CD4-positive, alpha-beta T cell (primary cell): ENCODE data around the gene PRSS22. TPM values are rescaled to one million over a fixed set of nuclear protein-coding genes. Genes with fewer than 3 reads are reported as not detected.

Experiments
- ATAC-seq: fragments of 200-7000 bp; cut with Tn5 transposase; one replicate; pipeline ENCODE4 v1.10.0; 2022; ENCODE audit warnings: mild to moderate bottlenecking; ENCODE audit not compliant: poor library complexity
- CTCF ChIA-PET: fragments of 350-600 bp; sonication (Branson Sonifier 250); formaldehyde crosslinking; loops from one replicate; lab custom pipeline; 2021; ENCODE audit warnings: antibody characterized with exemption, inconsistent platforms; lab: Charles Lee
- POLR2A ChIA-PET: fragments of 350-600 bp; sonication (Branson Sonifier 250); formaldehyde crosslinking; loops from one replicate; lab custom pipeline; 2021; ENCODE audit warnings: antibody characterized with exemption, inconsistent platforms; lab: Charles Lee
- DNase-seq, 14 experiments: peaks; one replicate each; pipeline ENCODE4 v3.0.0-alpha.2; 2013 to 2020; ENCODE audit warnings: mixed read lengths in 2 of 14
- H3K27ac ChIP-seq, 2 donors: one replicate each; pipeline versions ENCODE4 v1.5.1 to v1.7.0; 2013; ENCODE audit warnings: low read length in 2 of 2, low read depth in 1 of 2, mild to moderate bottlenecking in 1 of 2
- H3K27me3 ChIP-seq, 2 experiments: 1 replicate in 1 of 2; 2 replicates in 1 of 2; pipeline versions ENCODE4 v1.6.1 to v1.7.0; 2013; ENCODE audit warnings: low read length in 2 of 2, control low read depth in 1 of 2, mild to moderate bottlenecking in 1 of 2, moderate library complexity in 1 of 2; ENCODE audit not compliant: insufficient read depth in 2 of 2, control insufficient read depth in 1 of 2
- H3K36me3 ChIP-seq: one replicate; pipeline ENCODE4 v1.6.1; 2013; ENCODE audit warnings: low read length, control low read depth; ENCODE audit not compliant: insufficient read depth
- H3K4me1 ChIP-seq: one replicate; pipeline ENCODE4 v1.6.1; 2013; ENCODE audit warnings: low read length, control low read depth; ENCODE audit not compliant: insufficient read depth
- H3K4me3 ChIP-seq: one replicate; pipeline ENCODE4 v1.5.1; 2013; ENCODE audit warnings: mild to moderate bottlenecking, low read length, moderate library complexity
- H3K9me3 ChIP-seq, 2 experiments: 1 replicate in 1 of 2; 2 replicates in 1 of 2; pipeline versions ENCODE4 v1.6.1 to v1.7.0; 2013; ENCODE audit warnings: low read length in 2 of 2, mild to moderate bottlenecking in 2 of 2, control low read depth in 1 of 2, moderate library complexity in 1 of 2; ENCODE audit not compliant: control insufficient read depth in 1 of 2, insufficient read depth in 1 of 2
- H3K27ac Mint-ChIP-seq: one replicate; pipeline ENCODE4 v1.8.0; 2020; ENCODE audit warnings: mixed read lengths
- H3K27me3 Mint-ChIP-seq: one replicate; pipeline ENCODE4 v1.8.0; 2021; ENCODE audit warnings: mixed read lengths
- H3K36me3 Mint-ChIP-seq: one replicate; pipeline ENCODE4 v1.8.0; 2021; ENCODE audit warnings: low read depth, mixed read lengths
- H3K4me1 Mint-ChIP-seq: one replicate; pipeline ENCODE4 v1.8.0; 2021; ENCODE audit warnings: low read depth, mixed read lengths
- H3K4me3 Mint-ChIP-seq: one replicate; pipeline ENCODE4 v1.8.0; 2020; ENCODE audit warnings: mild to moderate bottlenecking, mixed read lengths
- H3K9me3 Mint-ChIP-seq: one replicate; pipeline ENCODE4 v1.8.0; 2020; ENCODE audit warnings: mixed read lengths
- intact Hi-C, 2 experiments: fragments of 100-400 bp; cut with DNase I in 1 of 2; cut with micrococcal nuclease in 1 of 2; formaldehyde crosslinking; loops; one replicate each; pipeline versions ENCODE4 v1.15.1 to v1.9.0; 2023 to 2025; cut with DNase I, micrococcal nuclease
- total RNA-seq, 174 experiments: library from RNA in 2 of 174; stranded (reverse) in 2 of 174; gene quantifications; one replicate each; pipeline ENCODE4 v1.2.3 and lab custom pipeline; 2021 to 2026
- TF ChIP-seq, protein P1 (sequence below): fragments of 200-600 bp; IDR thresholded peaks from one replicate; pipeline ENCODE4 v1.8.0; 2022; ENCODE audit warnings: antibody characterized with exemption, mild to moderate bottlenecking

PRSS22 gene
- total RNA-seq, 2 experiments from 2014 or later: 0.93 to 1.1 TPM

DNA sequence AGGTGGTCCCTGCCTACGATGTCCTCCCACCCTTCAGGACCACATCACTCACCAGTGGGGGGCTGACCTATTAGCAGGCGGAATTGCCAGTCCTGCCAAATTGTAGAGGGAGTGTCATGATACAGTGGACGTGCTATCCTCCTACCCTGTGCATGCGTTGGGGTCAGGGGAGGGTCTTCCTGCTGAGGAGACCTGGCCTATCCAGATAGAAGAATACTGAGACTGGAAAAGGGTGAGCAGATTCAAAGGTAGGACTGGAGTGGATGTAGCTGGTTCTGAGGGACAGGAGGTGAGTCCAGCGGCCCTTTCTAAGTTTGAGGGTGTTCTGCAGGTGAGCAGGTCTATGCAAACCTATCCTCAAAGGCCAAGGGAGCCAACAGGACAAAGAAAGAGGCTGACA lies 51.7 kb downstream of the PRSS22 start:
- ChIA-PET CTCF (no interaction called here), POLR2A (no interaction called here)
- TF ChIP-seq, protein P1, sequence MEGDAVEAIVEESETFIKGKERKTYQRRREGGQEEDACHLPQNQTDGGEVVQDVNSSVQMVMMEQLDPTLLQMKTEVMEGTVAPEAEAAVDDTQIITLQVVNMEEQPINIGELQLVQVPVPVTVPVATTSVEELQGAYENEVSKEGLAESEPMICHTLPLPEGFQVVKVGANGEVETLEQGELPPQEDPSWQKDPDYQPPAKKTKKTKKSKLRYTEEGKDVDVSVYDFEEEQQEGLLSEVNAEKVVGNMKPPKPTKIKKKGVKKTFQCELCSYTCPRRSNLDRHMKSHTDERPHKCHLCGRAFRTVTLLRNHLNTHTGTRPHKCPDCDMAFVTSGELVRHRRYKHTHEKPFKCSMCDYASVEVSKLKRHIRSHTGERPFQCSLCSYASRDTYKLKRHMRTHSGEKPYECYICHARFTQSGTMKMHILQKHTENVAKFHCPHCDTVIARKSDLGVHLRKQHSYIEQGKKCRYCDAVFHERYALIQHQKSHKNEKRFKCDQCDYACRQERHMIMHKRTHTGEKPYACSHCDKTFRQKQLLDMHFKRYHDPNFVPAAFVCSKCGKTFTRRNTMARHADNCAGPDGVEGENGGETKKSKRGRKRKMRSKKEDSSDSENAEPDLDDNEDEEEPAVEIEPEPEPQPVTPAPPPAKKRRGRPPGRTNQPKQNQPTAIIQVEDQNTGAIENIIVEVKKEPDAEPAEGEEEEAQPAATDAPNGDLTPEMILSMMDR: no peak
- H3K4me3 ChIP-seq: no peak overlapping the region
- peaks cover 11 to 12% of the 10 kb centered on the region in 2 experiments for H3K9me3 ChIP-seq
- ATAC-seq (no peak), DNase-seq (no peak)
- H3K4me3 Mint-ChIP-seq: no peak overlapping the region
- no peak overlapping the region for H3K27ac Mint-ChIP-seq
- H3K36me3 Mint-ChIP-seq: no peaks in the 10 kb centered on the region
- H3K27me3 Mint-ChIP-seq: peaks cover 32% of the 10 kb centered on the region
- intact Hi-C loops: no loop called here
- H3K4me1 ChIP-seq: no peaks in the 10 kb centered on the region
- peaks cover 6% of the 10 kb centered on the region for H3K9me3 Mint-ChIP-seq
- no peak overlapping the region for H3K27ac ChIP-seq
- no peaks in the 10 kb centered on the region for H3K36me3 ChIP-seq
- H3K27me3 ChIP-seq: peaks cover 7 to 8% of the 10 kb centered on the region in 2 experiments
- H3K4me1 Mint-ChIP-seq: no peaks in the 10 kb centered on the region

DNA sequence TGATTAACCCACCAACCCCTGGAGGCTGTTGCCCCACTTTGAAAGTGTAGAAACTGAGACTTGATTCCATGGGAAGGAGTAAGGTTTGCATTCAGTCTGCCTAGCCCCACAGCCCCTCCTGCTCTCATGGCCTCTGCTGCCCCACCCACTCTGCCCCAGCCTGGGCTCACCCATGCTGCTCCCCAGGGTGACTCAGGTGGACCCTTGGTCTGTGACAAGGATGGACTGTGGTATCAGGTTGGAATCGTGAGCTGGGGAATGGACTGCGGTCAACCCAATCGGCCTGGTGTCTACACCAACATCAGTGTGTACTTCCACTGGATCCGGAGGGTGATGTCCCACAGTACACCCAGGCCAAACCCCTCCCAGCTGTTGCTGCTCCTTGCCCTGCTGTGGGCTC lies 53.2 kb downstream of the PRSS22 start:
- no peak for ATAC-seq
- H3K36me3 Mint-ChIP-seq: no peaks in the 10 kb centered on the region
- TF ChIP-seq, protein P1: no peak
- no peak overlapping the region for H3K4me3 Mint-ChIP-seq
- Histone ChIP-seq H3K9me3 (peaks cover 11 to 12% of the 10 kb centered on the region in 2 experiments), H3K36me3 (no peaks in the 10 kb centered on the region), H3K4me3 (no peak overlapping the region), H3K27ac (no peak overlapping the region), H3K4me1 (no peaks in the 10 kb centered on the region), H3K27me3 (peaks cover 0 to 6% of the 10 kb centered on the region in 2 experiments)
- no peak for DNase-seq
- intact Hi-C loops: no loop called here
- no peak overlapping the region for H3K27ac Mint-ChIP-seq
- no peaks in the 10 kb centered on the region for H3K4me1 Mint-ChIP-seq
- ChIA-PET POLR2A (no interaction called here), CTCF (no interaction called here)
- H3K9me3 Mint-ChIP-seq: peaks cover 6% of the 10 kb centered on the region
- H3K27me3 Mint-ChIP-seq: peaks cover 25% of the 10 kb centered on the region

DNA sequence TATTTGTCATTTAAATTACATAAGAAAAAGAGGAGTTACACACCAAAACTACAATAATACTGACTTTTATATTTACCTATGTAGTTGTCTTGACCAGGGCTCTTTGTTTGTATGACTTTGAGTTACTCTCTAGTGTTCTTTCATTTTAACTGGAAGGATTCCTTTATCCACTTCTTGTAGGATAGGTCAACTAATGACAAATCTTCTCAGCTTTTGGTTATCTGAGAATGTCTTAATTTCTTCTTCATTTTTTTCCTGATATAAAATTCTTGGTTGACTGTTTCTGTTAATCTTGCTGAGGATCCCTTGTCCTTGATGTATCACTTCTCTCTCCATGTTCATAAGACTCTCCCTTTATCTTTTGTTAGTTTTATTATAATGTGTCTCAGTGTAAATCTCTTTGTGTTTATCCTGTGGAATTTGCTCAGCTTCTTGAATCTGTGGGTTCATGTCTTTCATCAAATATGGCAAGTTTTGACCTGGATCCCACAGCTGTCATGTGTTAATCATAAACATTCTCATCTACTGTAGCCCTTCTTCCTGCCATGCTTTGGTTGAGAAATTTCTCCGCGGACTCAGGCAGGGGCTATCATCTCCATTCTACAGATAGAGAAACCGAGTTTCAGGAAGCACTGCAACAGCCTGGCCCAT lies 54.3 kb downstream of the PRSS22 start:
- Mint-ChIP-seq H3K4me1 (no peaks in the 10 kb centered on the region), H3K4me3 (no peak overlapping the region), H3K9me3 (peaks cover 6% of the 10 kb centered on the region), H3K36me3 (no peaks in the 10 kb centered on the region), H3K27ac (no peak overlapping the region), H3K27me3 (peaks cover 16% of the 10 kb centered on the region)
- ChIA-PET POLR2A (no interaction called here), CTCF (no interaction called here)
- DNase-seq (no peak), ATAC-seq (no peak)
- intact Hi-C loops: no loop called here
- Histone ChIP-seq H3K4me3 (no peak overlapping the region), H3K27me3 (peaks cover 0 to 6% of the 10 kb centered on the region in 2 experiments), H3K27ac (no peak overlapping the region), H3K4me1 (no peaks in the 10 kb centered on the region), H3K9me3 (peaks cover 11 to 12% of the 10 kb centered on the region in 2 experiments), H3K36me3 (no peaks in the 10 kb centered on the region)
- TF ChIP-seq, protein P1: no peak

Other genes starting within 250 kb of the PRSS22 start
- gene KCTD5, start 175.6 kb downstream of the PRSS22 start, total RNA-seq: 10 to 100 TPM; 20.6 to 22.6 TPM
- gene PRSS27, start 137.9 kb downstream of the PRSS22 start, total RNA-seq: under 1 TPM; 0.28 to 0.44 TPM
- 1,000 to 10,000 TPM; 1,187 to 1,199 TPM for gene SRRM2, start 105.5 kb downstream of the PRSS22 start, total RNA-seq
- 100 to 1,000 TPM; 102 to 103 TPM for gene ELOB, start 80.9 kb downstream of the PRSS22 start, total RNA-seq
- gene PRSS33, start 70.6 kb downstream of the PRSS22 start, total RNA-seq: not detected
- gene PRSS41, start 59.7 kb downstream of the PRSS22 start, total RNA-seq: not detected
- gene PRSS21, start 40.9 kb downstream of the PRSS22 start, total RNA-seq: not detected
- not detected for gene ZG16B, start 27.9 kb downstream of the PRSS22 start, total RNA-seq
- 1 to 10 TPM; 7.8 to 8.1 TPM for gene FLYWCH2, start 25.0 kb upstream of the PRSS22 start, total RNA-seq
- 10 to 100 TPM; 84.8 to 97.0 TPM for gene FLYWCH1, start 53.8 kb upstream of the PRSS22 start, total RNA-seq
- gene KREMEN2, start 106.1 kb upstream of the PRSS22 start, total RNA-seq: not detected
- gene PAQR4, start 111.2 kb upstream of the PRSS22 start, total RNA-seq: under 1 TPM; 0.39 to 0.44 TPM
- gene PKMYT1, start 122.3 kb upstream of the PRSS22 start, total RNA-seq: under 1 TPM; 0.47 to 0.60 TPM
- gene CLDN9, start 154.8 kb upstream of the PRSS22 start, total RNA-seq: not detected
- gene CLDN6, start 160.0 kb upstream of the PRSS22 start, total RNA-seq: not detected
- gene TNFRSF12A, start 162.2 kb upstream of the PRSS22 start, total RNA-seq: 1 to 10 TPM; 1.8 to 1.9 TPM
- gene HCFC1R1, start 165.8 kb upstream of the PRSS22 start, total RNA-seq: 10 to 100 TPM in 1 of 2 experiments, 1 to 10 TPM in 1; 8.9 to 11.0 TPM
- gene THOC6, start 165.9 kb upstream of the PRSS22 start, total RNA-seq: 10 to 100 TPM; 12.0 to 12.9 TPM
- not detected for gene BICDL2, start 178.8 kb upstream of the PRSS22 start, total RNA-seq
- gene MMP25, start 188.4 kb upstream of the PRSS22 start, total RNA-seq: under 1 TPM; 0.42 to 0.80 TPM
- 100 to 1,000 TPM; 378 to 383 TPM for gene IL32, start 207.5 kb upstream of the PRSS22 start, total RNA-seq
- gene ZSCAN10, start 241.1 kb upstream of the PRSS22 start, total RNA-seq: under 1 TPM; 0.36 to 0.56 TPM